Brain microvascular endothelial cell (primary cell): Measurements from ENCODE around the gene COA1.

Experiments
- DNase-seq: peaks from one replicate; pipeline ENCODE4 v3.0.0-alpha.2; 2020
- H3K27ac ChIP-seq: fragments of 250-450 bp; sonication (Bioruptor Pico); 2 replicates; pipeline ENCODE4 v1.5.1; 2020; ENCODE audit warnings: mild to moderate bottlenecking, moderate library complexity
- H3K27me3 ChIP-seq: fragments of 250-450 bp; sonication (Bioruptor Pico); replicated peaks from 2 replicates; pipeline ENCODE4 v1.5.1; 2020; ENCODE audit warnings: mild to moderate bottlenecking
- H3K36me3 ChIP-seq: fragments of 250-450 bp; sonication (Bioruptor Pico); replicated peaks from 2 replicates; pipeline ENCODE4 v1.5.1; 2020; ENCODE audit warnings: mild to moderate bottlenecking
- H3K4me3 ChIP-seq: 2 replicates; pipeline ENCODE4 v1.5.1; 2011; ENCODE audit warnings: low read depth, mild to moderate bottlenecking, control low read depth, low read length, moderate library complexity
- CTCF ChIP-seq: IDR thresholded peaks from 2 replicates; pipeline ENCODE4 v1.5.1; 2011; ENCODE audit warnings: low read depth, mild to moderate bottlenecking, moderate library complexity, low read length, control low read depth, inconsistent platforms; ENCODE audit errors: missing control alignments
- in situ Hi-C: cut with HindIII; loops from 2 replicates; pipeline ENCODE4 v1.10.0; 2017; ENCODE audit warnings: low sequenced_read_pairs, low pct_ligation_motif_present

Gene COA1

GRCh38 chr7:43698460-43699255 is 30.7 kb downstream of the COA1 start:
- Histone ChIP-seq H3K27ac (no peak overlapping the region), H3K4me3 (no peak overlapping the region), H3K36me3 (no peaks in the 10 kb centered on the region), H3K27me3 (no peaks in the 10 kb centered on the region)
- DNase-seq = no peak
- TF ChIP-seq CTCF = no peak
- in situ Hi-C loops = no loop called here

- H3K27me3 ChIP-seq = no peaks in the 10 kb centered on the region
- no peak overlapping the region for H3K27ac ChIP-seq
- H3K36me3 ChIP-seq = no peaks in the 10 kb centered on the region
- no peak for DNase-seq
- no peak for TF ChIP-seq CTCF
- no peak overlapping the region for H3K4me3 ChIP-seq
- in situ Hi-C loops = no loop called here
Observed at GRCh38 chr7:43697690-43698089, 31.6 kb downstream of the COA1 start.

GRCh38 chr7:43695365-43695764 is 34.0 kb downstream of the COA1 start:
- Histone ChIP-seq H3K36me3 (no peaks in the 10 kb centered on the region), H3K27ac (peak overlapping the region; percentile 81), H3K4me3 (no peak overlapping the region), H3K27me3 (no peaks in the 10 kb centered on the region)
- TF ChIP-seq CTCF = no peak
- no peak for DNase-seq
- in situ Hi-C loops = no loop called here

- Histone ChIP-seq H3K36me3 (no peaks in the 10 kb centered on the region), H3K27ac (peak overlapping the region; percentile 81), H3K4me3 (no peak overlapping the region), H3K27me3 (no peaks in the 10 kb centered on the region)
- DNase-seq = peak; percentile 70
- in situ Hi-C loops = no loop called here
- TF ChIP-seq CTCF = no peak
Observed at GRCh38 chr7:43694399-43694748, 34.9 kb downstream of the COA1 start.

- Histone ChIP-seq H3K4me3 (no peak overlapping the region), H3K27me3 (no peaks in the 10 kb centered on the region), H3K36me3 (no peaks in the 10 kb centered on the region), H3K27ac (peak overlapping the region; percentile 81)
- no peak for TF ChIP-seq CTCF
- in situ Hi-C loops = no loop called here
- peak; percentile 58 for DNase-seq
Observed at GRCh38 chr7:43693687-43694398, 35.5 kb downstream of the COA1 start.
